Ecto neural progenitor cell (in vitro differentiated cells): Measurements from ENCODE around the gene VWA3B.

Experiments
- DNase-seq: peaks from one replicate; pipeline ENCODE4 v3.0.0-alpha.2; 2018; ENCODE audit warnings: low spot score

The VWA3B gene

GRCh38 chr2:98172951-98173350, 86.0 kb downstream of the VWA3B start:
- DNase-seq, result no peak

DNA sequence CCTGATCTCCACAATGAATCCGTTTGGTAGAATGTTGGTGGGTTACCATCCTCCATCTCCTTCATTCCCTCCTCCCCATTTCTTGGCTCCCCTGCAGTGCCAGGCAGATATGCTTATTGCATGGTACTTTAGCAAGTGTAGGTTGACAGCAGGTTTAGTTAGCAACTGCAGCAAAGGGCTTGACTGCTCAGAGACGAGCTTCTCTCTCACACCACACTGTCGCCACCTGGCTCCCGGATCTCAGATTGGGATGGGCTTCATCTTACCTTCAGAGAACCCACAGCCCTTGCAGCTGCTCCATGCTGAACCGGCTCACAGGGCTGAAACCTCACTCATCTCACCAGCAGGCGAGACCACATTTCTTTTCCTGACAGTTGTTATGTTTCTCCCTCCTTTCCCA, 88.8 kb downstream of the VWA3B start:
- DNase-seq, result no peak

GRCh38 chr2:98177286-98177685, 90.3 kb downstream of the VWA3B start:
- no peak for DNase-seq

- no peak for DNase-seq
These were observed 91.0 kb downstream of the VWA3B start for GRCh38 chr2:98177986-98178385.

- DNase-seq, result no peak
These were observed 93.5 kb downstream of the VWA3B start for GRCh38 chr2:98180456-98180855.

DNA sequence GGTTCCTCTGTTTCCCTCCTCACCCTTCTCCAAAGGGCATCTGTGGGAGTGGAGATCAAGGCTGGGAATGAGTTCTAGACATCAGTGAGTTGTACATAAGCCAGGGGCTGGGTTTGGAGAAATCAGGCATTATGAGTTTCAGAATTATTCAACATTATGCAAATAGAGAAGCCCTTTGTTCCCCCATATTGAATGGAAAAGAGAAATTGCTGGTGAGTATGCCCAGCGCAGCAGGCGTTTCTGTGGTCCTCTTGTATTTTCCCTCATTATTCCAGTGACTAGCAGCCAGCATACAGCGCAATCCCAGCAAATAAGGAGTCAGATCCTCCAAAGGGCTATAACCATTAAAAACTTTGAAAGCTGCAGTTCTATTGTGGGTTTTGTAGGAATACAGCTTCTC, 94.4 kb downstream of the VWA3B start:
- no peak for DNase-seq

DNA sequence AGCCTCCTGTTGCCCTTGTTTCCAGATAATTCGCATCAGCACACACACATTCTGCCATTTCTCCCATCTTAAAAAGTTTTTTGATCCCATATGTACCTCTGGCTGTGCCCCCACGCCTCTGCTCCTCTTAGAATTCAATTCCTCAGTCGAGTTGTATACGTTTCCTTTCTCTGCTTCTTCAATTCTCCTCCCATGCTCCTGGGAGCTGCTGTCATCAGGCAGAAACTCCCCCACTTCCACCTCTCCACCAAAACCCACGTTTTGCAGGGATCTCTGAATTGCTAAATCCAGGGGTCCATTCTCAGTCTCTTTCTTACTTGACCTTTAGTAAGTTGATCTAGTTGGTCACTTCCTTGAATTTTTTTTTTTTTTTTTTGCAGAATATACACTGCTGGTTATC, 98.8 kb downstream of the VWA3B start:
- no peak for DNase-seq

DNA sequence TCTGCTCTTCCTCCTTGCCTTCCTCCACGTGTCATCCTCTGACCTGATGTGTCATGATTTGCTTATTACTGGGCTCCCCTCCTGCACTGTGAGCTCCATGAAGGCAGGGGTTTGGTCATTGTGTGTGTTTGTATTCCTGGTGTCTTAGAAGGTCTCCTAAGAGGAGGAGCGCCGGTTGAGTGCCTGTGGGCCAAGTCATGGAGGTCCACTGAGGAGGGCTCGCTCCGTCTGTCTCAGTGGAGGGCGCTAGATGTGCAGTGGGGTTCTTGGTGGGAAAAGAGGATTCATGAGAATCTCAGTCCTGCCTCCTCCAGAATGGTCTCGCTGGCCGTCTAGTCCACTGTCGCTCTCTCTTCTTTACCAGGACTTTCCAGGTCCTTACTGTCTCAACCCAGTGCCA, 100.2 kb downstream of the VWA3B start:
- no peak for DNase-seq

DNA sequence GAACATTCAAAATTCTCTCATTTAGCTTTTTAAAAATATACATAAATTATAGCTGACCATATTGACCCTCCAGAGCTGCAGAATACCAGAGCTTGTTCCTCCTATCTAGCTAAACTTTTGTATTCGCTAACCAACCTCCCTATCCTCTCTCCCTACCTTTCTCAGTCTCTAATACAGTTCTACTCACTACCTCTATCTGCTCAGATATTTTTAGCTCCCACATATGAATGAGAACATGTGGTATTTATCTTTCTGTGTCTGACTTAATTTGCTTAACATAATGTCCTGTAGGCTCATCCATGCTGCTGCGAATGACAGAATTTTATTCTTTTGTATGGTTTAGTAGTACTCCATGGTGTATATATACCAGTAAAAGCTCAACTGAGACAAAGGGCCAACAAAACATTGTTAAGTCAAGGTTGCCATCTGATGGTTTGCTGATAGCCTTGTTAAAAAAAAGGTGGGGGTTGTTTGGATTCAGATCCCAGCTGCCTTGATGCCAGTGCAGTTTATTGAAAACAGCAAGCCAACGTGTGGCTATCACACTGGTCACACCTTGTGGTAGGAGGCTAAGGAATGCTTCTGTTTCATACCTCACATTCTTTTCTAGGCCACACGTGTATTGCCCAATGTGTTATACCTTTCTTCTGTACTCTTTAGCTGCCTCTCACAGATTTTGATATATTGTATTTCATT, 101.5 kb downstream of the VWA3B start:
- DNase-seq, result no peak

DNA sequence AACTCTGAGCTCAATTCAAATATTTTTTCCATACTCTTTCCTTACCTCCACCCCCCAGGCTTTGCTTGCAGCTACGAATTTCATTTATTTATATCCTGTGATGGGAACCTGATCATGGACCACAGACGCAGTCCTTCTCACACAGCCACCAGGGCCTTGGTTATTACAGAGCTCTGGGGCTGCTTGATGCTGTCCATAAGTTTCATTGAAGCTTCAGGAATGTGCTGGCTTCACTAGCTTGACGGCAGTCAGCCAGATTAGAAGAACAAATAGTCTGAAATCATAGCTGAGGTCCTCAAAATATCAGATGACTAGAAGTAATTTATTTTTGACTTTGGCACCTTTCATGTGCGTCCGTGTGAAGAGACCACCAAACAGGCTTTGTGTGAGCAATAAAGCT, 104.9 kb downstream of the VWA3B start:
- DNase-seq, result no peak

DNA sequence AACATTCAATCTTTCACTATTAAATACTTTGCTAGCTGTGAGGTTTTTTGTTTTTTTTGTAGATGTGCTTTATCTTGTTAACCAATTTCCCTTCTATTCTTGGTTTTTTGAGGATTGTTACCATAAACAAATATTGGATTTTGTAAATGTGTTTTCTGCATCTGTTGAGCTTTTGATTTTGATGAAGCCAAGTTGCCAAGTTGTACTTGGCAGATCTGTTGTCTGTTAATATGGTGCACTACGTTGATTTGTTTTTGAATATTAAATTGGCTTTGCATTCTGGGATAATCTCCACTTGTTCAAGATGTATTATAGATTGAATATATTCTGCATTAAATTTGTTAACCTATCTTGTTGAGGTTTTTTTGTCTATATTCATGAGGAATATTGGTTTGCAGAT, 114.6 kb downstream of the VWA3B start:
- no peak for DNase-seq

- DNase-seq, result no peak
These were observed 118.9 kb downstream of the VWA3B start for GRCh38 chr2:98205889-98206288.

DNA sequence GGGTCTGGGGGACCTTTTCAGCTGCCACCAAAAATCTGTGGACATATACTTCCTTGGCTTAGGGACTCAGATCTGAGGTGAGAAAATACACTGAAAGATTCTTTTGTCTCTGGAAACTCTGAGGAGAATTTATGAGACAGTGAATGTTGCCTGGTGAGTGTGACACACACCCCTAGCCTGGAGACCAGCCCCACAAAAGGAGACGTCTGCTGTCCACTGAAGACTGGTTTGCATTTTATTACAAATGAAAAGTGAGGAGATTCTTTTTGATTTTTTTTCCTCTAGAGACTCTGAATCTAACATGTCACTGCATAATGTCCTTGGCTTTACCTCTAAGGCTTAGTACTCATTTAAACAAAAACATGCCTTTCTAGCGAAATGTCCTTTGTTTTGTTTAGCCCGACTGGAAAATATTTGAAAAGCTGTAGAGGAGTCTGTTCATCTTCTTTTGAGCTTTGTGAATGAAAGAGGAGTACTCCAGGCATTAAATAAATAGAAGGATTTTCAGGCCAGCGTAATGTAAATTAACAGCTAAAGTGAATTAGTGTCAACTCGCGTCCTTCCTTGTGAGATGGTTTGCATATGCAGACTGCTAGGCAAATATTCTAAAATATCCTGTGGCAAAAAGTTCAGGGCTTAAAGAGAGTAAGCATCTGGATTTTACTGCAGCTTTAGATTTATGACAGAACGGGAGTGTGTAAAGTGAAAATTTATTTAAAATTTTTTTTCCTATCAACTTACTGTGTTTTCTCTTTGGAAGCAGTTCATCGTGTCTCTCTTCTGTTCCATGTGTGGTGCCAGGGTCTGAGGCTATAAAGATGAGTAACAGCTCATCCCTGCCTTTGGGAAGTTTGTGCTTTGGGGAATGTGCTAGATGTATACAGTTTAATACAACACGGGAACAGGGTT, 125.4 kb downstream of the VWA3B start:
- no peak for DNase-seq

- DNase-seq, result no peak
These were observed 129.6 kb downstream of the VWA3B start for GRCh38 chr2:98216616-98217015.

- DNase-seq, result no peak
These were observed 132.2 kb downstream of the VWA3B start for GRCh38 chr2:98219152-98219551.

GRCh38 chr2:98233941-98234340, 147.0 kb downstream of the VWA3B start:
- DNase-seq, result no peak

DNA sequence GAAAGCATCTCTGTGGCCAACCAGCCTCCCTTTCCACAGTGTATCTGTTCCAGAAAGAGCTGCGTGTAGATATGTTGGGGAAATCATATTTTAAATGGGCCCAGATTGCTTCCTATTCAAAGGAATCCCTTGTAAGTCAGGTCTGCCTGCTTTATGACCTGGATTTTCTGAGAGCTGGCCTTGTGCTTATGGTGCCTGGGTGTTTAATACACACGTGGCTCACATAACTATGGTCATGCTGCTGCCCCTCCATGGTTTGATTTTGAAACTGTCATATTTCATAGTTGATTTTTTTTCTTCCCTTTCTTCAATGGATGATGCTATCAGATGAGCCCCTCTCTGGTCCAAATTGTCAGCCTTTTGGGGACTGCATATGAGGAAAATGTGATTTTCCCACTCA, 147.8 kb downstream of the VWA3B start:
- no peak for DNase-seq

- DNase-seq, result no peak
These were observed 150.0 kb downstream of the VWA3B start for GRCh38 chr2:98236935-98237334.

- no peak for DNase-seq
These were observed 153.9 kb downstream of the VWA3B start for GRCh38 chr2:98240786-98241398.

DNA sequence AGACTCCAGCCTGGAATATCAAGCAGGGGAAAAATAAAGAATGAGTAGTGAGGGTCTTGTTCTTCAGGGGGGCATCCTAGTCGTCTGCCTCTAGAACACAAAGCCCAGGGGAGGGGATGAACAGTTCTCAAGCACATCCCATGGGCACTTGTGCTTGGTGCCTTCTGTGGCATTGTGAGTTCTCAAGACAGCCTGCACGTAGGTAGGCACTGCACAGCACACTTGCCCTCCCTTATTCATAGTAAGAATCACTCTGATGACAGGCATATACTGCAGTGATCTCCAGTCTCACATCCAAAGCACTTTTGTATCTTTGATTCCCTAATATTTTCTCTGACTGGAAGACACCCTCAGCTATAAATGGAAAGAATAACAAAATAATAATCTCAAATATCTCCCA, 154.6 kb downstream of the VWA3B start:
- DNase-seq, result no peak

- no peak for DNase-seq
These were observed 155.0 kb downstream of the VWA3B start for GRCh38 chr2:98242003-98242402.

DNA sequence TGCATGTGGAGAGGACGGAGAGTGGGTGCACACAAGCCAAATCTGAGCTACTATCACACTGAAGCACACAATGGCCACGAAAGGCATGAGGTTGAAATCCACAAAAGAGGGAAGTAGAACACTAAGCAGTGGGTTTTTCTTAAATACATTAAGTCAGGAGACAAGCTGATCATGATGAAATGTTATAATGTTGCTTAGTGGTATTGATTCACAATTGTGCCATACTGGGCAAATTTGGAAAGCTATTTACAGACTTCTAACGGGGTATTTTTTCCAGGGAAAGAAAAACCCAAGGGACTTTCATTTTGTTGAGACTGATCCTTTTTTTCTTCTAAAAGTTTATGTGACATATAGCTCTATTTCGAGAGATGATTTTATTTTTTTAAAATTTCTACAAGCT, 158.5 kb downstream of the VWA3B start:
- no peak for DNase-seq

GRCh38 chr2:98247383-98247782, 160.4 kb downstream of the VWA3B start:
- no peak for DNase-seq
